K562 (cell line): Measurements from ENCODE around the gene FBXO46. TPM values are rescaled to one million over a fixed set of nuclear protein-coding genes. Genes with fewer than 3 reads are reported as not detected.

ENCODE experiments used
- BCL6 ChIP-seq: fragments of 250-450 bp; sonication (Bioruptor Pico); IDR thresholded peaks from 2 replicates; pipeline ENCODE4 v1.4.0; 2020
- BRD9 ChIP-seq: fragments of 450-650 bp; IDR thresholded peaks from 2 replicates; pipeline ENCODE4 v1.6.1; 2018; ENCODE audit warnings: low read depth; ENCODE audit not compliant: partially characterized antibody
- CHCHD3 ChIP-seq: fragments of 250-450 bp; sonication (Bioruptor Pico); IDR thresholded peaks from 2 replicates; pipeline ENCODE4 v2.1.2; 2022; ENCODE audit warnings: mild to moderate bottlenecking
- FOXJ2 ChIP-seq: fragments of 200-800 bp; sonication (Bioruptor generic); IDR thresholded peaks from 2 replicates; pipeline ENCODE4 v1.6.1; 2016; ENCODE audit warnings: missing genetic modification characterization, missing compliant biosample characterization
- HMBOX1 ChIP-seq: sonication (generic); IDR thresholded peaks from 2 replicates; pipeline ENCODE4 v1.6.1; 2016
- HMG20A ChIP-seq: fragments of 450-650 bp; formaldehyde crosslinking; conservative IDR thresholded peaks from 2 replicates; pipeline ENCODE4 v1.4.0; 2020; ENCODE audit warnings: mild to moderate bottlenecking, mixed read lengths
- NR2C1 ChIP-seq, 2 experiments: fragments of 450-650 bp; IDR thresholded peaks; 2 replicates each; pipeline ENCODE4 v1.6.1; 2017; ENCODE audit warnings: mild to moderate bottlenecking in 2 of 2, antibody characterized with exemption in 1 of 2, inconsistent platforms in 1 of 2, missing compliant biosample characterization in 1 of 2, missing genetic modification characterization in 1 of 2
- PATZ1 ChIP-seq: fragments of 250-450 bp; sonication (Bioruptor Pico); IDR thresholded peaks from 2 replicates; pipeline ENCODE4 v1.5.0; 2020; ENCODE audit warnings: mild to moderate bottlenecking, borderline replicate concordance
- U2AF1 ChIP-seq: fragments of 200-400 bp; formaldehyde crosslinking; optimal IDR thresholded peaks from 2 replicates; pipeline ENCODE3; 2017; ENCODE audit warnings: mild to moderate bottlenecking, low read depth, low read length, moderate library complexity
- ZBTB5 ChIP-seq: fragments of 450-650 bp; IDR thresholded peaks from 2 replicates; pipeline ENCODE4 v1.6.1; 2017; ENCODE audit warnings: antibody characterized with exemption
- ZNF778 ChIP-seq: fragments of 450-650 bp; formaldehyde crosslinking; IDR thresholded peaks from 2 replicates; pipeline ENCODE4 v1.4.0; 2020; ENCODE audit warnings: mild to moderate bottlenecking, moderate library complexity
- polyA plus RNA-seq, 8 experiments: library from polyadenylated mRNA; depleted of rRNA in 4 of 8; stranded (reverse) in 5 of 8; unstranded in 3 of 8; fragments of >200 nt; fragmentation: Nextera tagmentation in 2 of 8; fragmentation: Illumina TruSeq in 1 of 8; extraction: Ambion mirVana in 2 of 8; extraction: Trizol in 1 of 8; gene quantifications; 2 replicates each; pipeline versions ENCODE4 v1.2.1 to v1.2.3, GENCODE V29; 2011 to 2014; ENCODE audit warnings: inconsistent platforms in 1 of 8, missing spikeins in 1 of 8
- total RNA-seq, 7 experiments: library from RNA; depleted of rRNA in 6 of 7; stranded (reverse); fragments of >200 nt in 6 of 7; fragmentation: Illumina TruSeq in 2 of 7; extraction: Trizol in 2 of 7; gene quantifications; 2 replicates each; pipeline versions ENCODE4 v1.2.1 to v1.2.3, GENCODE V29; 2011 to 2021; ENCODE audit warnings: low replicate concordance in 1 of 7

FBXO46 gene
- total and polyA plus RNA-seq, 9 of the 15 experiments (the other 6 are each of a cell fraction or from before 2014, with no cell fraction given) = 1.5 to 36.1 (median 7.3) TPM

DNA sequence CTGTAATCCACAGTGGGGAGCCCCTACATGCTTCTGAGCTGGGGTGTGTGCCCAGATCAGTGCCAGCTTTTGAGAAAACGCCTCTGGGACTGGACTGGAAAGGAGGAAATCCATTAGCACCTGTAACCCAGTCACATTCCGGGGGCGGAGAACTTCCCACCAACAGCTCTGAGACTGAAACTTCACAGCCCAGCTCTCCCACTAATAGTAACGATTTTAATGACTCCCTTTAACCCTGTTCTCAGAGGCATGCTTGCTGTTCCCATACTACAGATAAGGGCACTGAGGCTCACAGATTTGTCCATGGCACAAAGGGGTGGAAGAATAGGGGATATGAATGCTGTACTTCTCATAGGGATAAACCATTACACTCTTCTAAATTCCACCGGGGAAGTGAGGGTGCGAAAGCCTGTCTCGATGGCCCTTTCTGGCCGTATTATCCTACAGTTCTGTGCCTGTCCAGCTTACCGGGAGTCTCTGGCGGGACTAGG lies 851 bp downstream of the FBXO46 start (continued):
- TF ChIP-seq HMBOX1 (peak; percentile 65; the same call in 1 of the 2 replicates), U2AF1 (no peak), ZNF778 (CRISPR knock-in tag) (no peak), CHCHD3 (CRISPR knock-in tag) (no peak), BCL6 (CRISPR knock-in tag) (no peak), PATZ1 (no peak), NR2C1 (IDR thresholded peaks at IDR 0.05) (no peak), NR2C1 (tag; IDR thresholded peaks at IDR 0.05) (no peak), FOXJ2 (tag) (no peak), BRD9 (no peak), ZBTB5 (no peak), HMG20A (CRISPR knock-in tag) (no peak)
